ENCODE data around the gene ST6GALNAC3.

Gene ST6GALNAC3

DNA sequence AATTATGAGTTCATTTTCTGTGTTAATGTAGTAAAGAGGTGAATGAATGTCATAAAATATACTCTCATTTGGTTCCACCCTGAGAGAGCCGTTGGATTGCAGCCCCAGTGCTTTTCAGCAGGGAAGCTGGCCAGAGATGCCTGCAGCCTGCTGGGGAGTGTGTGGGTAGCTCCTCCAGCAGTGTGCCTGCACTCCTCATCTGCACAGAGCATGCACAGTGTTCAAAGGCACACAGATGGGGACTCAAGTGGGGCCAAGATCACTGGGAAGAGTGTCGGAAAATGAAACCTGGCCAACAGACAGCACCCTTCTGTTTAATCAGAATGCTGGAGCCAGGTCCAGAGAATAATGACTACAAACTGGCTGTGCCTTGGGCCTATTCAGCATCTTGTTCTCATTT, 206.8 kb downstream of the ST6GALNAC3 start:
- FAIRE-seq (no peak), DNase-seq (ENCODE audit: insufficient read length) (no peak)
- no peak for TF ChIP-seq POLR2AphosphoS5 (IDR thresholded peaks at IDR 0.05; ENCODE audit: low read depth, low read length)
- TF ChIP-seq TAF1 (IDR thresholded peaks at IDR 0.05; ENCODE audit: borderline replicate concordance, low read depth, low read length), result no peak
- no peak for TF ChIP-seq POLR2A (IDR thresholded peaks at IDR 0.05; ENCODE audit: low read depth, low read length)

- FAIRE-seq, result no peak
- TF ChIP-seq POLR2AphosphoS5 (IDR thresholded peaks at IDR 0.05; ENCODE audit: low read depth, low read length) (no peak), POLR2A (IDR thresholded peaks at IDR 0.05; ENCODE audit: low read depth, low read length) (no peak), TAF1 (IDR thresholded peaks at IDR 0.05; ENCODE audit: borderline replicate concordance, low read depth, low read length) (no peak)
- no peak for DNase-seq (ENCODE audit: insufficient read length)
Measured at GRCh38 chr1:76284842-76285241, 210.3 kb downstream of the ST6GALNAC3 start.

GRCh38 chr1:76285578-76286135, 211.1 kb downstream of the ST6GALNAC3 start:
- DNase-seq (ENCODE audit: insufficient read length) (no peak), FAIRE-seq (no peak)
- TF ChIP-seq POLR2A (IDR thresholded peaks at IDR 0.05; ENCODE audit: low read depth, low read length) (no peak), POLR2AphosphoS5 (IDR thresholded peaks at IDR 0.05; ENCODE audit: low read depth, low read length) (no peak), TAF1 (IDR thresholded peaks at IDR 0.05; ENCODE audit: borderline replicate concordance, low read depth, low read length) (no peak)

GRCh38 chr1:76287917-76288316, 213.4 kb downstream of the ST6GALNAC3 start:
- TF ChIP-seq POLR2AphosphoS5 (IDR thresholded peaks at IDR 0.05; ENCODE audit: low read depth, low read length), result no peak
- no peak for TF ChIP-seq POLR2A (IDR thresholded peaks at IDR 0.05; ENCODE audit: low read depth, low read length)
- no peak for TF ChIP-seq TAF1 (IDR thresholded peaks at IDR 0.05; ENCODE audit: borderline replicate concordance, low read depth, low read length)
- DNase-seq (ENCODE audit: insufficient read length) (no peak), FAIRE-seq (no peak)

DNA sequence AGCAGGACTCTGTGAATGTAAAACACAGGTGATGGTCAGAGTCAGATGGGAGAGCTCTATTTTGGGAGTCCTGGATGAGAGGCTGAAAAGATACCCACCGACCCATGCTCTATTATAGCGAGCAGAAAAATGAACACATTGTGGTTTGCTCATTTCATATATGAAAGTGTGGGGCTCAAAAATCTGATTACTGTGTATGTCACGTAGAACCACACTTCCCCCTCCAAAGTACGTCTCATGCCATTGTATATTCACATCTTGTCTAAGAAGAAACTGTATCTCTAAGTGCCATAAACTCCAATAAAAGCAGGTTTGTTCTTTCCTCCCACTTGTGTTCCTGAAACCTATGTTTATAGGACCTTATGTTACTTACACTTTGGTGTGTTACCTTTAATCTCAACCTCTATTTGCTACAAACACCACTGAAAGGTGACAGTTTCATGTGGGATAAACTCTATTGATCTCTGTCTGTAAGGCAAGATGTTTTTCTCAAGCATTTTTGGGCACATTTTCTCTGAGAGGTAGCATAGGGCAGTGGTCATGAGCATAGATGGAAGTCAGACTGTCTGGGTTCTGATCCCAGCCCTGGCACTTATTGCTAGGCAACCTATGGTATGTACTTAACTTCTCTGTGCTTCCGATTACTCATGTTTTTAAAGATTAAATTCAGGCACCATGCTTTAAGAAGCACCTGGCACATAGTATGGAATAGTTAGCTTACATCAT, 214.4 kb downstream of the ST6GALNAC3 start:
- no peak for DNase-seq (ENCODE audit: insufficient read length)
- FAIRE-seq, result no peak
- TF ChIP-seq TAF1 (IDR thresholded peaks at IDR 0.05; ENCODE audit: borderline replicate concordance, low read depth, low read length) (no peak), POLR2A (IDR thresholded peaks at IDR 0.05; ENCODE audit: low read depth, low read length) (no peak), POLR2AphosphoS5 (IDR thresholded peaks at IDR 0.05; ENCODE audit: low read depth, low read length) (no peak)

DNA sequence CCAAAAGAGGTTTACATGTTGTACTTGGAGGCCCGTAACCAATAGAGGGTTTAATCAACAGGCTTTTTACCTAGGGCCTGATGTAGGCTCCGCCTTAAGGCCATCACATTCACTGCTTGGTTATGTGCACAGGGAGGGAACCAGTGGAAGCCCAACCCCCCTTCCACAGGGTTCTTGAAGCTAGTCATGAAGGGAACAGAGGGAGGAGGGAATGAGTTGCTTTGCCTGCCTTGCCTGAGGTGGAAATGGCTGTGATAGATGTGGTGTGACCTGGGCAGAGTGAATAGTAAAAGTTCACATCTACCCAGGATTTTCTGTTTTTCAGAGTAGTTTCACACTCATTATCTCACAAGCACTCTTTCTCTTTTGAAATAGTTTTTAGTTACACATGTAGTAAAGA, 215.1 kb downstream of the ST6GALNAC3 start:
- TF ChIP-seq TAF1 (IDR thresholded peaks at IDR 0.05; ENCODE audit: borderline replicate concordance, low read depth, low read length) (no peak), POLR2AphosphoS5 (IDR thresholded peaks at IDR 0.05; ENCODE audit: low read depth, low read length) (no peak), POLR2A (IDR thresholded peaks at IDR 0.05; ENCODE audit: low read depth, low read length) (no peak)

GRCh38 chr1:76290271-76290670, 215.7 kb downstream of the ST6GALNAC3 start:
- FAIRE-seq (no peak), DNase-seq (ENCODE audit: insufficient read length) (no peak)
- TF ChIP-seq POLR2AphosphoS5 (IDR thresholded peaks at IDR 0.05; ENCODE audit: low read depth, low read length) (no peak), TAF1 (IDR thresholded peaks at IDR 0.05; ENCODE audit: borderline replicate concordance, low read depth, low read length) (no peak), POLR2A (IDR thresholded peaks at IDR 0.05; ENCODE audit: low read depth, low read length) (no peak)

More for the DNA sequence above, 215.1 kb downstream of the ST6GALNAC3 start:
- DNase-seq (ENCODE audit: insufficient read length), result no peak
- FAIRE-seq, result no peak

GRCh38 chr1:76291191-76291590, 216.6 kb downstream of the ST6GALNAC3 start:
- no peak for FAIRE-seq
- no peak for DNase-seq (ENCODE audit: insufficient read length)
- TF ChIP-seq POLR2A (IDR thresholded peaks at IDR 0.05; ENCODE audit: low read depth, low read length) (no peak), TAF1 (IDR thresholded peaks at IDR 0.05; ENCODE audit: borderline replicate concordance, low read depth, low read length) (no peak), POLR2AphosphoS5 (IDR thresholded peaks at IDR 0.05; ENCODE audit: low read depth, low read length) (no peak)

GRCh38 chr1:76291737-76292136, 217.2 kb downstream of the ST6GALNAC3 start:
- TF ChIP-seq POLR2A (IDR thresholded peaks at IDR 0.05; ENCODE audit: low read depth, low read length), result no peak
- no peak for TF ChIP-seq TAF1 (IDR thresholded peaks at IDR 0.05; ENCODE audit: borderline replicate concordance, low read depth, low read length)
- TF ChIP-seq POLR2AphosphoS5 (IDR thresholded peaks at IDR 0.05; ENCODE audit: low read depth, low read length), result no peak
- FAIRE-seq (no peak), DNase-seq (ENCODE audit: insufficient read length) (no peak)

DNA sequence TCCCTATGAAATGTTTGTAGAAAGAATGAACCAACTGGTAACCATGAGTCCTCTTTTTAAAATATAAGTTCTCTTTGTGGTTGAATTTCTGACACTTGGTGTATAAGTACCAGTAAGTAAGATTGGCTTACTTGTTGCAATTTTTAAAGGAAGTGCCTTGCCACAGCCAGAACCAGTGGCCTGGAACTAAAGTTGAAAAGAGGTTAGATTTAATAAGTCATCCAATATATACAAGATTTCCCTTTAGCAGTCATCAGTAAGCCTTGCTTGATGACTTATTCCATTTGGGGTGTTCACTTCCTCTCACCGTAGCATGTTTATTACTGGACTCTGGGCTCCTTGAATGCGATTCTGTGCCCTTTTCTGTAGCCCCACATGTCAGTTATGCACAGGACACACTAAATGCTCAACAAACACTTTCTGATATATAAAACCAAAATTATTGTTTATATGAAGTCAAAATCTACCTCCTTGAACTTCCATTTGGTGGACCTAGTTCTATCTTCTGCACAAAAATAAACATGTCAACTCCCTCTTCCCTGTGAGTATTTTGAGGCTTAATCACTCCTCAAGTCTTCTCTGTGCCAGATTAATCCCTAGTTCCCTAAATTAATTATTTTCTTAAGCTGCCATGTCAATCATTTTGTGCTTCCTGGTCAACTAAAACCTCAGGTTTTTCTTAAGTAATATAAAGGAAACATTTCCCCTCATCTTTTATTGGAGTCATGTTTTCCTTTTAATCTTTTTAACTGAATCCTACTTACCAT, 218.1 kb downstream of the ST6GALNAC3 start:
- TF ChIP-seq TAF1 (IDR thresholded peaks at IDR 0.05; ENCODE audit: borderline replicate concordance, low read depth, low read length) (no peak), POLR2AphosphoS5 (IDR thresholded peaks at IDR 0.05; ENCODE audit: low read depth, low read length) (no peak), POLR2A (IDR thresholded peaks at IDR 0.05; ENCODE audit: low read depth, low read length) (no peak)
- DNase-seq (ENCODE audit: insufficient read length), result no peak
- no peak for FAIRE-seq

DNA sequence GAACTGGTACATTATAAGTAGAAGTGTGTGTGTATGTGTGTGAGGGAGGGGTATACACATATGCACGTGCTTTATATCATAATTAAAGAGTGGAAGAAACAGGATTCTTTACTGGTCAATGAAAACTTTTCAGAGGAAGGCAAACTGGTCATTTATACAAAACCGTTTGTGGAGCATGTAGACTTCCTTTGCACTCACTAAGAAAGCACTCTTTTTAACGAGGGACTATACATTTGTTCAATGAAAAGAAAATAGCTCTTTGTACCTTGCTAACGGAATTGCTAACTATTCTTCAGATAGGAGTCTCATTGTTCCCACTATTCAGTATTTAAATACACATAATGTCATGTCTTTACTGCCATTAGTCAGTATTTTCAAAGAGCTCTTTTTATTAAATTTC, 219.3 kb downstream of the ST6GALNAC3 start:
- TF ChIP-seq POLR2AphosphoS5 (IDR thresholded peaks at IDR 0.05; ENCODE audit: low read depth, low read length) (no peak), TAF1 (IDR thresholded peaks at IDR 0.05; ENCODE audit: borderline replicate concordance, low read depth, low read length) (no peak), POLR2A (IDR thresholded peaks at IDR 0.05; ENCODE audit: low read depth, low read length) (no peak)
- FAIRE-seq, result no peak
- no peak for DNase-seq (ENCODE audit: insufficient read length)
